ACHN (cell line): Measurements from ENCODE around the gene MYL11.
"Not testable (repeated sequence)": the region's sequence is repeated elsewhere in the genome, so short reads cannot be mapped to it uniquely, and the experiment has no call there.

Experiments used
- DNase-seq: peaks from one replicate; pipeline ENCODE4 v3.0.0-alpha.2; 2015
- in situ Hi-C: cut with HindIII; loops from 2 replicates; pipeline ENCODE4 v1.10.0; 2017; ENCODE audit warnings: low sequenced_read_pairs, low pct_ligation_motif_present, low pct_unique_long_range_greater_than_20kb

The MYL11 gene, protein sequence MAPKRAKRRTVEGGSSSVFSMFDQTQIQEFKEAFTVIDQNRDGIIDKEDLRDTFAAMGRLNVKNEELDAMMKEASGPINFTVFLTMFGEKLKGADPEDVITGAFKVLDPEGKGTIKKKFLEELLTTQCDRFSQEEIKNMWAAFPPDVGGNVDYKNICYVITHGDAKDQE

DNA sequence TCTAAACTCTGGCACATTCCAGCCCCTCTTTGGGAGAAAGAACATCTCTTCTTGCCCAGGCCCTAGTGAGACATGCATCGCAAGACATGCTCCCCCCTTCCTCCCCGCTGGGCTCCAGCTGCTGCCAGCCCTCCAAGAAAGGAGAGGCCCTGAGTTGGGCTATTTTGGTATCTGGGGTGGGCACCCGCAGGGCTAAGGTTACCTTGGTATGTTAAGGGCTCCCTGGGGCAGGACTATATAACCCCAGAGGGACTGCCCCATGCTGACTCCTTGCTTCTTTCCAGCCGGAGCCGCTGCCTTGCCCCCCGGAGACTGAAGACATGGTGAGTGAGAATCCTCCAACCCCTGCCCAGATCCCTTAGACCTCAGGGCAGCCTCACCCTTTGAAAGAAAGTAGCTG is at the start of gene MYL11:
MYL11 (plus strand) TSS at position 265 of the 400 bp plus-strand sequence; CDS start at position 321, 56 bp downstream.
- in situ Hi-C loops, result no loop called here
- no peak for DNase-seq

DNA sequence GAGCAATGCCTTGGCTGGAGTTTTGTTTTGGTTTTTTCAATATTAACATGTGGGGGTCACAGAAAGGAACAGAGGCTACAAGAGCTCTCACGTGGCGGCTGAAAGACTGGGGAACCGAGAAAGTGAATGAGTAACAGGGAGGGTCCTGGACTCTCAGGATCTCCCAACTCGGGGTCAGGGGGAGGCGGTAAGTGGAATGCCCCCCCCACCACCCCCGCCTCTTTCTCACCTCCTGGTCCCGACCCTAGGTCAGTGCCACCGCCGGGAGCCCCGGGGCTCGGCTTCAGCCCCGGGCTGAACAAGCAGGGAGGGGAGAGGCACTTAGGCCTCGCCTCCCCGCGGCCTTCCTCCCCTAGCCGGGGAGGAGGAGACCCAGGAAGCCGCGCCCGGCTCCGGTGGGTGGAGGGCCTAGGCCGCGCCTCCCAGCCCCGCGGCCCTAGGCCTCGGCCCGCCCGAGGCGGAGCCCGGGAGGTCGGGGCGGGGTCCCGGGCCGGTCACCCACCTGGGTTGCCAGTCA is 40.1 kb upstream of the MYL11 start:
- in situ Hi-C loops, result not testable (repeated sequence)
- peak; percentile 91 for DNase-seq

DNA sequence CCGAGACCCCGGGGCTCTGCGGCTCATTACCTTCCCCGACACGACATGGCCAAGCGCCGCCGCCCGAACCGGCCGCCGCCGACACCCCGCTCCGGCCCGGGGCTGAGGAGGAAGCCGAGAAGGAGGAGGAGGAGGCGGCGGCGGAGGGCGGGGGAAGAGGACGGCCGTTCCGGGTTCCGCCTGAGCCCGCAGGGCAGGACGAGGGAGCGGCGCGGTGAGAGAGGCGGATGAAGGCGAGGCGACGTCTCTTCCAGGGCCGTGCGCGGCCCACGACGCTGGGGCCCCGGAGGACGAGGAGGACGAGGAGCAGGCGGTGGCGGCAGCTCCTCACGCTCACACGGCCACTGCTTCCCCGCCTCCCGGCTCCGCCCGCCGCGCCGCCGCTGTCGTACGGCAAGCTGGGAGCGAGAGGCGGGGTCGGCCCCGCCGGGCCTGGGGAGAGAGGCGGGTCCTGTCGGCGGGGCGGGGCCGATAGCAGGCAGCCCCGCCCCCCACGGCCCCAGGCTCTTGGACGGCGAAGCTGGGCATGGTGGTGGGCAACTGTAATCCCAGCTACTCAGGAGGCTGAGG is 39.5 kb upstream of the MYL11 start:
- DNase-seq, result peak; percentile 90
- in situ Hi-C loops, result not testable (repeated sequence)

DNA sequence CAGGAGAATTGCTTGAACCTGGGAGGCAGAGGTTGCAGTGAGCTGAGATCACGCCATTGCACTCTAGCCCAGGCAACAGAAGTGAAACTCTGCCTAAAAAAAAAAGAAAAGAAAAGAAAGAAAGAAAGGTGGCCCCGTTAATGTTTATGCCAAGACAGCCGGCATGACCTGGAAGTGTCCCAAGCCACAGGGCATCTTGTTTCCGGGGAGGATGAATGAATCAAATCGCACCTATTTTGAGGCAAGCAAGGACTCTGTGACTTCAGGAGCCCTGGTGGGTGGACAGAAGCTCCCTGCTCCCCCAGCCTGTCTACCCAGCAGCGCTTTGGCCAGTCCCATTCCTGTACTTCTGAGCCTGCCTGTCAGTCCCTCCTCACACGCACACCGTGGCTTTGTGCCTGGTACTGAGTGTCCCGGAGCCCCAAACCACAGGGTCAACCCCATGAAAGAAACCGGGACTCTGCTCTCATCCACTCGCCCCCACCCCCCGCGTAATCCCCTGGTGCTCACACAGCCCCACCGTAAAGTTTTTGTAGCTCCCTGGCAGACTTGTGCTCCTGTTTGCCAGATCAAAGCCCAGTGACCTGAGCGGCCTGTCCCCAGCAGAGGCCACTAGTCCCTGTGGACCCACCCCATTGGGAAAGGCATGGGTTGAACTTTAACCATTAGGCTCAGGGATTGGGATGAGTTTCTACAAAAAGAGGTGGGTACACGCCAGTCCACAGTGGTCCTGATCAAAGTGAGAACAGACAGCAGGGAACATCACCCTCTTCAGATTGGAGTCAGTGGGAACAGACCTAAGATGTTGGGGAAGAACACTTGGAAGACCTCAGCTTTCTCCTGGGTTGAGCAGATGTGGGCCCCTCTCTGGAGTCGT is 38.8 kb upstream of the MYL11 start:
- DNase-seq, result peak; percentile 64
- in situ Hi-C loops, result no loop called here

DNA sequence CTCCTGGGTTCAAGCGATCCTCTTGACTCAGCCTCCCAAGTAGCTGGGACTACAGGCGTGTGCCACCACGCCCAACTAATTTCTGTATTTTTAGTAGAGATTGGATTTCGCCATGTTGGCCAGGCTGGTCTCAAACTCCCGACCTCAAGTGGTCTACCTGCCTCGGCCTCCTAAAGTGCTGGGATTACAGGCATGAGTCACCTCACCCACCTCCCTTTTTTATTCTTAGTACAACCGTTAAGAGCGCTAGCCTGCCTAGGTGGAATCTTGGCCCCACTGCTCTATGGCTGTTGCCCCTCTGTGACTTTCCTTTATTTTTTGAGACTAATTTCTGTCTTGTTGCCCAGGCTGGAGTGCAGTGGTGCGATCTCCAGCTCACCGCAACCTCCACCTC is 36.6 kb upstream of the MYL11 start:
- DNase-seq, in situ Hi-C loops: not testable (repeated sequence)

DNA sequence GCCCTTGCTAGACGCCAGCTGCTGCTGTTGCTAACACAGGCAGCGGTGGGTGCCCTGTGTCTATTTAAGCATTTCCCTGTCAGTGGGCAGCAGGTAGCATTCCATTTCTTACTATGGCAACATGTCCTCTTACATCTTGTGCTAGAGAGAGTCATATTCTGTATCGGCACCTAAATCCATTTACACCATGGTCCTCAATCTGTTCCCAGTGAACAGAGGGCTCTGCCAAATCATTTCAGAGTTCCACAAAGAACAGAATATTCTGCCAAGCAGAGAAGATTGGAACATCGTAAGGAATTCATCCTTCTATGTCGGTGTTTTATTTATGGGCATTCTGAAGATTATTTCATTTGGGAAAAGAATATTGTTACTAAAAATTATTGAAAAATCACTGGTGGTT is 35.9 kb upstream of the MYL11 start:
- in situ Hi-C loops, DNase-seq: not testable (repeated sequence)

DNA sequence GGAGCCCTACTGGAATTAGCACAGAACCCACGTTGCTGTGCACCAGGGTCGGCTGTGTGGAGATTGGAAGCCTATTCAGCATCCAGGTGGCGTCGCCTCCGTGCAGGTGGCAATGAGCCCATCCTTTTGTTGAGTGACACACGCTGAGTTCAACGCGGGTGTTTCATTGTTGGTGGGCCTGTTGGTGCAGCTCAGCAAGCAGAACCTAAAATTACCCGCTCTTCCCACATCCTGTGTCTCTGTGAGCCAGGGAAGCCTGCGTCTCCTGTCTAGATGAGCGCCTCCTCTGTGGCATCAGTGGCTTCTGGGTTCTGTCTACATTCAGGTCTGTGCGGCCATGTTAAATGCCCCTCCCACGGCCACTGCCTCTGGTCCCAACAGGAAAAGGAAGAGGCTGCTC is 34.0 kb upstream of the MYL11 start:
- in situ Hi-C loops, result no loop called here
- no peak for DNase-seq

DNA sequence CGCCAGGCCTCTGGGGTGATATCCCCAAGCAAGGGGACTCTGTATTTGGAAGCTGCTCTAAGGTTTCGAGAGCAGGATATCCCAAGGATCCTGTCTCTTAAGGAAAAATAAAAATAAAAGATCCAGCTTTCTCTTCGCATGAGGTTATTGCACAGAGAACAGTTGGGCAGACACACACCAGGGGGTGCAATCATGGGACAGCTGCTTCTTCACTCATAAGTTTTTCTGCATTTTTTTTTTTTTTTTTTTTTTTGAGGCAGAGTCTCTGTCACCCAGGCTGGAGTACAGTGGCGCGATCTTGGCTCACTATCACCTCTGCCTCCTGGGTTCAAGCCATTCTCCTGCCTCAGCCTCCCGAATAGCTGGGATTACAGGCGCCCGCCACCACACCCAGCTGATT is 32.6 kb upstream of the MYL11 start:
- in situ Hi-C loops, DNase-seq: not testable (repeated sequence)

DNA sequence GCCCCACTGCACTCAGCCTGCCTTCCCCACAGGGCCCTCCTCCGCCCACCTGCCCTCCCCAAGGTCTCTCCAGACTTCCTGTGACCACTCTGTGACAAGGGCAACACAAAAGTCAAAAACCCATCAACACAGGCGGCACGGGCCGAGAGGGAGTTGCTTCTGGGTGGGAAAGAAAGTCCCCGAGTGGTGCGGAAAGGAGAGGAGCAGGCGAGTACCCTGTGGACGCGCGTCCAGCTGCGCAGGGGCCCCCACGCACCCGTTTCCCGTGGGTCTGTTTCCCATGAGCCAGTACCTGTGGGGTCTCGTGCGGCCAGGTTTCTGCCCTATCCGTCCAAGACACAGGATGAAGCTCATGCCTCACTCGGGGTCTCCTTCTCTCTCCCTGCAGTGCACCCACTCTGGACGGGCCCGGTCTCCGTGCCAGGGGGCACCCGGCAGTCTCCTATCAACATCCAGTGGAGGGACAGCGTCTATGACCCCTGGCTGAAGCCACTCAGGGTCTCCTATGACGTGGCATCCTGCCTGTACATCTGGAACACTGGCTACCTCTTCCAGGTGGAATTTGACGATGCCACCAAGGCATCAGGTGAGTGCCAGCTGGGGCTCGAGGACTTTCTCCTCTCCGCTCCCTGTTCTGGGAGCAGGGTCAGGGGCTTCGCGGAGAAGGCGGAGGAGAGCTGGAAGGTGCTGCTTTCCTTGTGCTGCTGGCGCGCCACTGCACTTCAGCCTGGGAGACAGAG is 31.7 kb upstream of the MYL11 start:
- DNase-seq, result no peak
- in situ Hi-C loops, result no loop called here

DNA sequence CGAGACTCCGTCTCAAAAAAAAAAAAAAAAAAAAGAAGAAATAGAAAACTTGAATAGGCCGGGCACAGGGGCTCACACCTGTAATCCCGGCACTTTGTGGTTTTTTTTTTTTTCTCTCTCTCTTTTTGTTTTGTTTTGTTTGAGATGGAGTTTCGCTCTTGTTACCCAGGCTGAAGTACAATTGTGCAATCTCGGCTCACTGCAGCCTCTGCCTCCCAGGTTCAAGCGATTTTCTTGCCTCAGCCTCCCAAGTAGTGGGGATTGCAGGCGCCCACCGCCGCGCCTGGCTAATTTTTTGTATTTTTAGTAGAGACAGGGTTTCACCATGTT is 31.1 kb upstream of the MYL11 start:
- DNase-seq, in situ Hi-C loops: not testable (repeated sequence)

DNA sequence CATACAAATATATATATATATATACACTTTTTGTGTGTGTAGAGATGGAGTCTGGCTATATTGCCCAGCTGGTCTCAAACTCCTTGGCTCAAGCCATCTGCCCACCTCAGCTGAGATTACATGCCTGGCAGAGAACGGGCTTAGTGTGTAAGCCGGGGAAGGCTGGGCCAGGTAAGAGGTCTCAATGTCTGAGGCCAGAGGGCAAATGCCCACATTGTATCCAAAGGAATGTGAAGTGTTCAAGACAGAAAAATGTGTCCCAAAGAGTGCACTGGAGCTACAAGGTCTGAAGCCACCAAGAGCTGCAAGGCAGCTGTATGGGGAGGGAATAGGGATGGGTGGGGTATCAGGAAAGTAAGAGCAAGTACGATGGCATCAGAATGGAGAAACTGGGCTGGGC is 28.3 kb upstream of the MYL11 start:
- in situ Hi-C loops, result no loop called here
- DNase-seq, result no peak

DNA sequence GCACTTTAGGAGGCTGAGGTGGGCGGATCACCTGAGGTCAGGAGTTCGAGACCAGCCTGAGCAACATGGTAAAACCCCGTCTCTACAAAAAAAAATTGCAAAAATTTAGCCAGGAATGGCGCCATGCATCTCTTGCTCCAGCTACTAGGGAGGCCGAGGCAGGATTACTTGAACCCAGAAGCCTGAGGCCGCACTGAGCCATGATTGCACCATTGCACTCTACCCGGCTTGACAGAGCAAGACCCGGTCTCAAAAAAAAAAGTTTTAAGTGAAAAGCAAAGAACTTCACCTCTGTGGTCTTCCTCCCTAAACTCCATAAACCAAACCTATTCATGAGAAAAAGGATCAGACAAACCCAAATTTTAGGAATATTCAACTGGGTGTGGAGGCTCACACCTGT is 26.5 kb upstream of the MYL11 start:
- in situ Hi-C loops, result no loop called here
- no peak for DNase-seq

DNA sequence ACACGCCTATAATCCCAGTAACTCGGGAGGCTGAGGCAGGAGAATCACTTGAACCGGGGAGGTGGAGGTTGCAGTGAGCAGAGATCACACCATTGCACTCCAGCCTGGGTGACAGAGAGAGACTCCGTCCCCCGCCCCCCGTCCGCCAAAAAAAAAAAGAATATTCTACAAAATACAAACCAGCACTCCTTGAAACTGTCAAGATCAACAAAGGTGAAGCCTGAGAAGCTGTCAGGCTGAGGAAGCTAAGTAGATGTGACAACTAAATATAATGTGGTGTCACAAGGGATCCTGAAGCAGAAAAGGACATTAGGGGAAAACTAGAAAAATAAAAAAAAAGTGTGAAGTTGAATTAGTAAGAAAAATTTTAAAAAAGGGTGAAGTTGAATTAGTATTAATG is 25.7 kb upstream of the MYL11 start:
- in situ Hi-C loops, result no loop called here
- no peak for DNase-seq

DNA sequence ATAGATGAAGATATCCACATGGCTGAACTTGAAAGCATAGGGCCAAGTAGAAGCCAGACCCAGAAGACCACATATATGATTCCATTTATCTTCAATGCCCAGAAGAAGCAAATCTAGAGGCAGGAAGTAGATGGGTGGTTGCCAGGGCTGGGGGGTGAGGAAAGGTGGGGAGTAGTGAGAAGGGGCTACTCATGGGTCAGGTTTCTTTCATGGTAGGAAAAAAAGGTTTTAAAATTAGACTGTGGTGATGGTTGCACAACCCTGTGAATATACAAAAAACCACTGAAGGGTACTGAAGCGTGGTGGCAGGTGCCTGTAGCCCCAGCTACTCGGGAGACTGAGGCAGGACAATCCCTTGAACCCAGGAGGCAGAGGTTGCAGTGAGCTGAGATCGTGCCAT is 24.9 kb upstream of the MYL11 start:
- in situ Hi-C loops, result no loop called here
- no peak for DNase-seq

DNA sequence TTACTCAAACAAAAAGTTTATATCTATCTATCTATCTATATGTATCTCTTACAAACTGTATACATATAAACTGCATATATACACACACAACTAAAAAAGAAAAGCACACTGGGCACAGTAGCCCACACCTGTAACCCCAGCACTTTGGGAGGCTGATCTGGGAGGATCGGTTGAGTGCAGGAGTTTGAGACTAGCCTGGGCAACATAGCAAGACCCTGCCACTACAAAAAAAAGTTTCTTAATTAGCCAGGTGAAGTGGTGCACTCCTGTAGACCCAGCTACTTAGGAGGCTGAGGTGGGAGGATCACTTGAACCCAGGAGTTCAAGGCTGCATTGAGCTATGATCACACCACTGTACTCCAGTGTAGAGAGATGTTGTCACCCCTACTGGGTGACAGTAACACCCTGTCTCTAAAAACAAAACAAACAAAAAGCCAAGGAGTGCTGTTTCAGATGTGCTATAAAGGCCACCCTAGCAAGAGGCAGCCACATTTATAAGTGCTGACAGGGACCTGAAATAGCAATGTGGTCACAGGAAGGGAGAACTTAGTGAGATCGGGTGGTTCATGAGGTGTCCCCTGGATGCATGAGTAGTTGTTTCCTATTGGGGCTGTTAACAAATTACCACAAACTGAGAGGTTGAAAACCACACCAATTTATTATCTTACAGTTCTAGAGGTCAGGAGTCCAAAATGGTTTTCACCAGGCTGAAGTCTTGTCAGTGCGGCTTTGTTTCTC is 24.3 kb upstream of the MYL11 start:
- no peak for DNase-seq
- in situ Hi-C loops, result no loop called here

DNA sequence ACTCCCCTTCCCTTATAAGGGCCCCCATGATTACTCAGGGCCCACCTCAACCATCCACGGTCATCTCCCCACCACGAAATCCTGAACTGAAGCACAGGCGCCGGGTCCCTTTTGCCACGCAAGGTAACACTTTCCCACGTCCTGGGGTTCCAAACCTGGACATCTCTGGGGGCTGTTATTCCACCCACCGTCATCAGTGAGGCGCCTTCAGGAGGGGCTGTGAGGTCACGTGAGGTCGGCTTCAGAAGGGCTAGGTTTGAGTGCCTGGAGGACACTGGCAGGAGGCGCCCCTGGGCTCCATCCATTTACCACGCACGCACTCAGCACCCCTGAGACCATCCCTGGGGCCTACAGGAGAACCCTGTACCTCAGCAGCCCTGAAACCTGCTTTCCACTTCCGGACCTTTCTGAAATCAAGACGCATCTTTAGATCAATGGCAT is 23.6 kb upstream of the MYL11 start:
- in situ Hi-C loops, result no loop called here
- no peak for DNase-seq

DNA sequence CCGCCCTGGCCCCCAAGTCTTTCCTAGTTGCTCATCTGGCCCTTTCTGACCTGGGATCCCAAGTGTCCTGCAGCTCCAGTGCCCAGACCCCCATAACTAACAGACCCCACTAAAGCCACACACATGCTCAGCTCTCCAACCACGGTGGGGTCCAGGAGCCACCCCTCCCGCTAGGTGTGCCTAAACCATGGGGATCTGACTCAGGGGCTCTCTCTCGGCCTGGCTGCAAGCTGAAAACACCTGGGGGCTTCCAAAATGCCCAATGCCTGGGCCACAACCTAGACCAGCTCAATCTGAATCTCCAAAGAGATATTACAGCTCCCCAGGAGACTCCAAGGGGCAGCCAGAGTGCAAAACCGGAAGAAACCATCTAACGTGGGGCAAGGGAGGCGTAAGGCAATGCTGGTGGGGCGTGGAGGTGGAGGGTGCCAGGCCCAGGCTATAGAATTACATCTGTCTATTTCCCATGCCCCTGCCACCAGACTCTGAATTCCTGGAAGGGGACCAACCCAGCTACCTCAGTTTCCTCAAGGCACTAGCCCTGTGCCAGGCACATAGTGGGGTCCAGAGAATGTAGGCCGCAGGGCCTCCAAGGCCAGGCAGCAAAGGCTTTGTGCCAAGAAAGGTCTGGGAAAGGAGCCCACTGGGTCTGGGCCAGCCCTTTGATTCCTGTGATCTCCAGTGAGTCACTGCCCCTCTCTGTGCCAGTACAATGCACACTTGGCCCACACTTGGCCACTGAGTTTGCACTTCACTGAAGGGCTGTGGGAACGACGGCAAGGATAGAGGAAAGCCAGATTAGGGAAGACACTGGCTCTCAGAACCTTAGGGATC is 22.8 kb upstream of the MYL11 start:
- in situ Hi-C loops, result no loop called here
- peak; percentile 96 for DNase-seq
